ENCODE data around the gene GNA12.
"Not testable (repeated sequence)": the region's sequence is repeated elsewhere in the genome, so short reads cannot be mapped to it uniquely, and the experiment has no call there.

The GNA12 gene

DNA sequence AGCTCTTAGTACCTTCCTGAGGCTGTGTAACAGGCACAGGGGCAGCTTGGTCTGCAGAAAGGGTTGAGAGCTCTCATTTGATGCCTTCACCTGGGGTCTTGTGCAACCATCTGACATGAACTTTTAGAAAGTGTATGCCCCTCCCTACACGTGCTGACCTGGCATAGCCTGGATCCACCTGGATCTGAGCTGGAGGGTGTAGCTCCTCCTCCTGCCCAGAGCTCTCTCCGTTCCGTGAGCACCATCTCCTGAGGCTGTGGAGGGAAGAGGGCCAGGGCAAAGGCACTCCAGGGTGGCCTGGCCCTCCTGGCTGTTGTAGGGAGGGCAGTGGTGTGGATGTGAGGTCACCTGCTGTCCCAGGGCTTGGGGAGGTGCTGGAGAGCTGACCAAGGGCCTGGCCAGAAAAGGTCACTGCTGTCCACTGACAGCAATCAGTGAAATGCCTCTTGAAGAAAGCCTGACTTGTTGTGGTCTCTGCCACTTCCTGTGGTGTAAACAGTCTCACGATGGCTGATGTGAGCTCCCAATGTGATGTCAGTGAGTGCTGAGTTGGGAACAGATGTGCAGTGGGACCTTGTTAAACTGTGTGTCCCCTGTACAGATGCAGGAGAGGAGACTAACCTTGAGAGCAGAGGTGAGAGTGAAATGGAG lies 133.1 kb downstream of the GNA12 start:
- no peak for DNase-seq (ENCODE audit: low spot score)

GRCh38 chr7:2710286-2710655 lies 133.8 kb downstream of the GNA12 start:
- no peak for DNase-seq (ENCODE audit: low spot score)

- peak; percentile 72 for DNase-seq (ENCODE audit: low spot score)
These were observed 134.4 kb downstream of the GNA12 start for GRCh38 chr7:2709553-2710285.

GRCh38 chr7:2708547-2709310 lies 135.4 kb downstream of the GNA12 start:
- DNase-seq (ENCODE audit: low spot score), result no peak

DNA sequence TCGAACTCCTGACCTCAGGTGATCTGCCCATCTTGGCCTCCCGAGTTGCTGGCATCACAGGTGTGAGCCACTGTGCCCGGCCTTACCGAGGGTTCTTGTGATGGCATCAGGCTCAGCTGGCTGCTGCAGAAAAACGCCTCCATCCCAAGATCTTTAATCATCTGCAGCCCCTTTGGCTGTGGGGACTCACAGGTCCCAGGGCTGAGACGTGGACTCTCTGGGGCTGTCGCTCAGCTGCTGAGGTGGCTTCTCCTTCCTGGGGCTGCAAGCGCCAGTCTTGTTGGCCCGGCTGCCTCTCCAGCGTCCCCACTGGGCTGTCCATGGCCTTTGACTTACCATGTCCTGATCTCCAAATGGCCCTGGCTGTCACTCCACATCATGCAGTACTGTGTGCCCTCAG lies 136.1 kb downstream of the GNA12 start:
- DNase-seq (ENCODE audit: low spot score), result no peak

DNA sequence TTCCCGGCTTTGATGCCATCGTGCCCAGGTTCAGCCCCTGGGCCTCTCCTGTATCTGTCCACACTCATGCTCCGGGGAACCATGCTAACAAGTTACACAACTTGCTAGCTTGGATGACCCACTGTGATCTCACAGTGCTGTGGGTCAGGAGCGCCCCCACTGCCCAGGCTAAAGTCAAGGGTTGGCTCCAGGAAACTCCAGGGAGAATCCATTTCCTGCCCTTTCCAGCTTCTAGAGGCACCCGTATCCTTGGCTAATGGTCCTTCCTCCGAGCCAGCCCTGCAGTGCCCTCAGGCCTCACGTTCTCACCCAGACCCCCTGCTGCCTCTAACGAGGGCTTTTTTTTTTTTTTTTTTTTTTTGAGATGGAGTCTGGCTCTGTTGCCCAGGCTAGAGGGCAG lies 136.6 kb downstream of the GNA12 start:
- no peak for DNase-seq (ENCODE audit: low spot score)

DNA sequence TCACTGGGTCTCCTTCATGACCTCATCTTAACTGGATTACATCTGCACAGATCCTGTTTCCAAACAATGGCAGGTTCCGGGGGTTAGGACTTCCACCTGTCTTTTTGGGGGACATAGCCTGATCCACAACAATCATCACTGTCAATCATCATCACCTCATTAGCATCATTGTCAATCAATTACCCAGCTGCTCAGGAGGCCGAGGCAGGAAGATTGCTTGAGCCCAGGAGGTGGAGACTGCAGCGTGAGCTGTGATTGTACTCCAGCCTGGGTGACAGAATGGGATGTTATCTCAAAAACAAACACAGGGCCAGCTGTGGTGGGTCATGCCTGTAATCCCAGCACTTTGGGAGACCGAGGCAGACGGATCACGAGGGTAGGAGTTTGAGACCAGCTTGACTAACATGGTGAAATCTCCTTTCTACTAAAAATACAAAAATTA lies 137.4 kb downstream of the GNA12 start:
- no peak for DNase-seq (ENCODE audit: low spot score)

DNA sequence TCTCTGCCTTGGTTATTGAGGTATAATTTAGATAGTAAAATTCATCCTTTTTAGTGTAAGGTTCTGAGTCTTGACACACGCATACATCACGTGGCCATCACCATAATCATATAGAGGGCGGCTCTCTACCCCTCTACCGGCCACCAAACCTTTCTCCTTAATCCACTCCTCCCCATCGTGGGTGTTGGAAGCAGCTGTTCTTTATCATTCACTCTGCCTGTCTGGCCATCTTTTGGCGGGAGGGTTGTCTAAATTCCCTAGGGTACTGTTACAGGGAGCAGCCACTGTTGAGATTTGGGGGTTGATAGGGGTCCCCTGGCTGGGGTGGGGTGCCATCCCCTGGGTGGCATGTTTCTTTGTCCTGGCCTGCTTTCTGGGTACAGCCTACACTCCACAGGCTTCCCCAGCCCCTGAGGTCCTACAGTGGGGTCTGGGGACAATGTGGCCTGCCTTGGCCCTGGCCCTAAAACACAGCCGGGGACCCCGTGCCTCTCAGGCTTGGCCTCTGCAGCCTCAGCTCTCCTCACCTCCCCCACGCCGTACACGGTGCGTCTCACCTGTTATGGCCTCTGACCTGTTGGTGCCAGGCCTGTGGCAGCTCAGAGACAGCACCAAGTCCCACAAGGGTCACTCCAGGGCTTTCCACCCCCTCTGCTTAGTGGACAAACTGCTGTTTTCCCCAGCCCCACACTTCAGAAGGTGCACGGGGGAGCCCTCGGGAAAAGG lies 138.6 kb downstream of the GNA12 start:
- DNase-seq (ENCODE audit: low spot score), result no peak

- DNase-seq (ENCODE audit: low spot score), result no peak
These were observed 141.5 kb downstream of the GNA12 start for GRCh38 chr7:2702594-2702957.

DNA sequence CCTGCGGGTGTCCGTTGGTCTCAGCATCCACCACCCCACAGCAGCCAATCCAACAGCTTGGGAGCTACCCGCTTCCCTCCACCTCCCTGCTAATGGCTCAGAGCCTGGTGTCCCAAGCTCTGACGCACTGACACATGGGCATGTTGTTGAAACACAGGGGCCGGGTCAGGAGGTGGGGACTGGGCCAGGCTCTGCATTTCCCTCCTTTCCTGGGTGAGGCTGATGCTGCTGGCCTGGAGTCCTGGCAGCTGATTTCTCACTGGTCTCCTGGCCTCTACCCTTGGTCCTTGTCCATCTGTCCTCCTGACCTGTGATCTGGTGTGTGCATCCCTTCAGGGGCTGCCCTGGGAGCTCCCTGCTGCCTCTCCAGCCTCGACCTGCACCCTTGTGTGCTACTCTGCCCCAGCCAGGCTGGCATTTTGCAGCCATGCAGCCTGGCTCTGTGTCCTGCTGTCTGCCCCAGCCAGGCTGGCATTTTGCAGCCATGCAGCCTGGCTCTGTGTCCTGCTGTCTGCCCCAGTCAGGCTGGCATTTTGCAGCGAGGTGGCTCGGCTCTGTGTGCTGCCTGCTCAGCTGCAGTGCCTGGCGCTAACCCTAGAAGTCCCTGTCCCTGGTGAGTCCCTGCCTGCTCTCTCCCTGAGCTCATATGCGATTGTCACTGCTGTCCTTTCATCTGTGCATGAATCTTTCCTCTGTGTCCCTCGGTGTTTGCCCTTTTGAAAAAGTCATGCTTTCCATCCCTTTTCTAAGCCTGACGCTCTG lies 142.1 kb downstream of the GNA12 start:
- DNase-seq (ENCODE audit: low spot score), result peak; percentile 93

DNA sequence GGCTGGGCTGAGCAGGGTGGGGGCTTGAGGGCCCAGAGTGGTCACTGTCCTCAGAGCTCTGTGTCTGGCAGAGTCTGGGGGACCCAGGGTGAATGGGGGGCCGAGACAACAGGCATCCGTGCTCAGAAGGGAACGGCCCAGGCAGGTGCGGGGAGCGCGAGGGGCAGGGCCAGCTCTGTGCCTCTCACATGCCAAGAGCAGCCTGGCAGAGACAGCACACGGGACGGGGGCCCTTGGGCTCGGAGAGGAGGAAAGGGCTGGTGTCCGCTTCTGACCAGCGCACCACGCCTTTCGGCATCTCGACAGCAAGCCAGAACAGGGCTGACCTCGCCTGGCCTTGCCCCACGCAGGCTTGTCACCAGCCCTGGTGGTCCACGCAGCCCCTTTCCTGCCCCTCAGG lies 142.7 kb downstream of the GNA12 start:
- no peak for DNase-seq (ENCODE audit: low spot score)

DNA sequence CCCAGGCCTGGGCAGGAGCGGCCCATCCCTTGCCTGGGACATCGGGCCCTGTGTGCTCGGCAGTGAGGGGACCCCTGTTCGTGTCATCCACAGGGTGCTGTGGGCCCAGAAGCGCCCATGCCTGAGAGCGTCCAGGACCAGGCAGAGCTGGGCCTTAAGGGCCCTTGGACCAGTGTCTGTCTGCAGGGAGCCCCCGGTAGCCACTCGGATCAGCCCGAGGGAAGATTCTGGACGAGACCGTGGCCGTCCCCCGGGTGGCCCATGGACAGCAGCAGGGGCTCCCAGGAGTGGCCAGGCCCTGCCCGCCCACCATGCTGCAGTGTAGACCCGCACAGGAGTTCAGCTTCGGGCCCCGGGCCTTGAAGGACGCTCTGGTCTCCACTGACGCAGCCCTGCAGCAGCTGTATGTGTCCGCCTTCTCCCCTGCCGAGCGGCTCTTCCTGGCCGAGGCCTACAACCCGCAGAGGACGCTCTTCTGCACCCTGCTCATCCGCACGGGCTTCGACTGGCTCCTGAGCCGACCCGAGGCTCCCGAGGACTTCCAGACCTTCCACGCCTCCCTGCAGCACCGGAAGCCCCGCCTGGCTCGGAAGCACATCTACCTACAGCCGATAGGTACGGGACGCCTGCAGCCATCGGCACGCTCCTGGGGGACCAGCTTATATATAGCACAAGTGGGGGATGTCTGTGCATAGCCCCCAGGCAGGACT lies 143.8 kb downstream of the GNA12 start:
- no peak for DNase-seq (ENCODE audit: low spot score)

DNA sequence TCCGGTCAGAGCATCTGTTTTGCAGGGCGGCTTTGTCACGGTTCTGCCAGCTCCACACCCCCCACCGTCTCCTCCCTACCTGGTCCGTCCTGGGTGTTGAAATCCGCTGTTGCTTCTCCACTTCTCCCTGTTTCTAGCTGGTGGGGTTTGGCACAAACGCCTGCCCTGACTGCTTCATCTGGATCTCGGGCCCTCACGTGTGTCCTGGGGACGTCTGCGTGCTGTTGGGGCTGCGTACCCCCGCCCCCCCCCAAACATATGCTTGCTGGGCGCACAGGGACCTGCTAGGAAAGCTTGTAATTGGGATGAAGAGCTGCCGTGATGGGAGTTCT lies 144.9 kb downstream of the GNA12 start:
- DNase-seq (ENCODE audit: low spot score), result no peak

DNA sequence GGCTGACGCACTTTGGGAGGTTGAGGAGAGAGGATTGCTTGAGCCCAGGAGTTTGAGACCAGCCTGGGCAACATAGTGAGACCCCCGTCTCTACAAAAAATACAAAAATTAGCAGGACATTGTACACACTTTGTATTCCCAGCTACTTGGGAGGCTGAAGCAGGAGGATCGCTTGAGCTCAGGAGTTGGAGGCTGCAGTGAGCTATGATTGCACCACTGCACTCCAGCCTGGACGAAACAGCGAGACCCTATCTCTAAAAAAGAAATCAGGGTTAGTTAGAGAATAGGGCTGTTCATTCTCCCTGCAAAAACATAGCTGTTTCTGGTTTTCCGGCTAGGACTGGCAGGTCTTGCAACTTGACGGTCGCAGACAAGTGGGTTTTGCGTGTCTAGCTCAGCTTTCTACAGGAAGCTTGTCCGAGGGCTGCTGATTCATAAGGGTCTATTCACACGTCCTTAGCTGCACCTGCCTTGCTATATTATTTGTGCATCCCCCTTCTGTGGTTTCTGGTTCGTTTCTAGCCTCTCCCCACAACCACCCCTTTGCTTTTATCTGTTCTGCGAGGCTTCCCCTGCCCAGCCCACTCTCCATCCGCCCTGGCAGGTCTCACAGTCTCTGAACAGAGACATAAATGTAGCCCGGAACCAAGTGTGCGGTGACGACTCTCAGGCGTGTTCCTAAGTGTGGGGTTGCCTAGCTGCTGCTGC lies 145.4 kb downstream of the GNA12 start:
- DNase-seq (ENCODE audit: low spot score), result no peak

DNA sequence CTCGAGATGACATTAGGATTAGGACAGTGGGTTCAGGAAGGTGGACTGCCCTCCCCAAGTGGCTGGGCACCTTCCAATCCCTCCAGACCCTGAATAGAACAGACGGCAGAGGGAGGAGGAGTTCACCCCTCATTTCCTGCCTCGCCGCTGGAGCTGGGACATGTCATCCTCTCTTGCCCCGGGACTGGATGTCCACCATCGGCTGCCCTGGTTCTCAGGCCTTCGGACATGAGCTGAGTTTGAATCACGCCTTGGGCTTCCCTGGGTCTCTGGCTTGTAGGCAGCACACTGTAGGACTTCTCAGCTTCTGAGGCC lies 150.0 kb downstream of the GNA12 start:
- DNase-seq (ENCODE audit: low spot score), result not testable (repeated sequence)

DNA sequence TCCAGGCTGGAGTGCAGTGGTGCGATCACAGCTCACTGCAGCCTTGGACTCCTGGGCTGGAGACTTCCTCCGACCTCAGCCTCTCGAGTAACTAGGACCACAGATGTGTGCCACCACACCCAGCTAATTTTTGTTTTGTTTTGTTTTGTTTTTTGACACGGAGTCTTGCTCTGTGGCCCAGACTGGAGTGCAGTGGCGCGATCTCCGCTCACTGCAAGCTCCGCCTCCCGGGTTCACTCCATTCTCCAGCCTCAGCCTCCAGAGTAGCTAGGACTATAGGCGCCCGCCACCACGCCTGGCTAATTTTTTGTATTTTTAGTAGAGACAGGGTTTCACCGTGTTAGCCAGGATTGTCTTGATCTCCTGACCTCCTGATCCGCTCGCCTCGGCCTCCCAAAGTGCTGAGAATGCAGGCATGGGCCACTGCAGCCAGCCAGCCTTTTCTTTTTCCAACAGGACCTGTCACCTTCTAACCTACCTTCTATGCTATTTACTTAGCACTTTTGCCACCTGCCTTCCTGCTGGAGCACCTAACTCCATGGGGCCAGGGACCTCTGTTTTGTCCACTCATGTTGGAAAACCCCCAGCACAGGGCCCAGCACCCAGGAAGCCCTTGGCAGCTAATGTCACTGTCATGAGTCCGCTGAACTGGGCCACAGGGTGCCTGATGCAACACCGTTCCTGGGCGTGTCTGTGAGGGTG lies 150.5 kb downstream of the GNA12 start:
- DNase-seq (ENCODE audit: low spot score), result not testable (repeated sequence)

GRCh38 chr7:2692543-2692942 lies 151.6 kb downstream of the GNA12 start:
- DNase-seq (ENCODE audit: low spot score), result no peak

DNA sequence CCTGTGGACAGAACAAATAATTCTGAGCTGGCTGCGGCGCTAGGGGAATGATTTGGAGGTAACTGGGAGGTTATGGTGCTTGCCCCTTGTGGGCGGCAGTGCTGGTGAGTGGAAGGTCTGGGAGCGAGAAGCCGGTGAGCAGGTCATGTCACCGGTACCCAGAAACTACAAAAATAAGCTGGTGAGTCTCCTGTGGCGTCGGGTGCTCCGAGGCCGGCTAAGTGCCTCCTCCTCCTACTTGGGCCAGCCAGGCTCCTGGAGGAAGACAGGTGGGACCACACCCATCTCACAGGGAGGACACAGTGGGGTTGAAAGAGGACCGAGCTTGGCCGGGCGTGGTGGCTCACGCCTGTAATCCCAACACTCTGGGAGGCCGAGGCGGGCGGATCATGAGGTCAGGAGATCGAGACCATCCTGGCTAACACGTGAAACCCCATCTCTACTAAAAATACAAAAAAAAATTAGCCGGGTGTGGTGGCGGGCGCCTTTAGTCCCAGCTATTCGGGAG lies 152.1 kb downstream of the GNA12 start:
- DNase-seq (ENCODE audit: low spot score), result not testable (repeated sequence)

DNA sequence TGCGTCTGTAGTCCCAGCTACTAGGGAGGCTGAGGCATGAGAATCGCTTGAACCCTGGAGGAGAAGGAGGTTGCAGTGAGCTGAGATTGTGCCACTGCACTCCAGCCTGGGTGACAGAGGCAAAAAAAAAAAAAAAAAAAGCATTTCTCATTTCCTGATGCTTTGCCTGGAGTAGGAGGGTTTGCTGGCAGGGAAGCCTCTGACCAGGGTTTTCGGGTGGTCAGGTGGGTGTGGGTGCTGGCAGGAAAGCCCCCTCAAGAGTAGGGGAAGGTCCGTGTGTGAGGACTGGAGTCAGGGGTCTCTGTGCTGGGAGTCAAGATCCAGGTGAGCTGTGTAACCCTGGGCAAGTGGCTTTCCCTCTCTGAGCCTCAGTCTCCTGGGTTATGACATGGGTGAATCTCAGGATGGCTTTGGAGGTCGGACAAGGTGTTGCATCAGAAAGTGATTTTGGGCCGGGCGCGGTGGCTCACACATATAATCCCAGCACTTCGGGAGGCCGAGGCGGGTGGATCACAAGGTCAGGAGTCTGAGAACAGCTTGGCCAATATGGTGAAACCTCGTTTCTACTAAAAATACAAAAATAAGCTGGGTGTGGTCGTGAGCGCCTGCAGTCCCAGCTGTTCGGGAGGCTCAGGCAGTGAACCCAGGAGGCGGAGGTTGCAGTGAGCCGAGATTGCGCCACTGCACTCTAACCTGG lies 152.9 kb downstream of the GNA12 start:
- DNase-seq (ENCODE audit: low spot score), result no peak

Measured in Ammon's horn (tissue), 1 donor.